ENCODE results near the gene OMP. TPM values are rescaled to one million over a fixed set of nuclear protein-coding genes. Genes with fewer than 3 reads are reported as not detected.

Gene OMP
- total and polyA plus RNA-seq, 2 of the 4 experiments (the other 2 are of a cell fraction): 0.27 TPM; not detected in 1

DNA sequence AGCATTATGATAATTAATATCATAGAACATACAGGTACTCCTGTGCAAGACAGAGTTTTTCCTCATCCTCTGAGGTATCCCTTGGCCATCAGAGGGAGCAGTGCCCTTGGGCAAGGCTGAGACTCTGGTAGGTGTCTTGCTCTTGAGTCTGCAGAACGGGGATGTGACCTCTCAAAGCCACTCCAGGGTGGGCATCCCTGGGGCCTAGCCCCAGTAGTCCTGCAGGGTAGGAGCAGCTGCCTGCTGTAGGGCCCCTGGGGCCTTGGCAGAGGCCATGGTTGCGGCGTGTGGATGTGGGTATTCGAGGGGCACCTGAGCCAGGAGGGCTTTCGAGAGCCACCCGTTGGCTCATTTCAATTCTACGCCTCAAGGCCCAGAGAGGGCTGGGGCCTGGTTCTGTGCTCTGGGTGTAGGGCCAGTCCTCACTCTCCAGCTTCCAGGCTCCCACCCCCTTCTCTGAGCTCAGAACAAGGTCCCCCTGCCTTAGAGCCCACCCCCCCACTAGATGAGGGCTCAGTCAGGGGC is 7.7 kb upstream of the OMP start:
- Histone ChIP-seq H3K4me1 (ENCODE audit: control insufficient read depth, insufficient read depth, low read length) (no peaks in the 10 kb centered on the region), H3K9ac (ENCODE audit: low read depth, low read length) (no peak overlapping the region), H3K9me1 (ENCODE audit: insufficient read depth, low read length) (no peaks in the 10 kb centered on the region), H3K27me3 (ENCODE audit: control insufficient read depth, insufficient read depth, low read length) (no peaks in the 10 kb centered on the region), H3K56ac (ENCODE audit: extremely low read depth, insufficient read depth, low read length) (no peak overlapping the region), H2BK5ac (ENCODE audit: low read depth, low read length, poor library complexity, severe bottlenecking) (no peak overlapping the region), H4K5ac (ENCODE audit: low read depth, low read length) (no peak overlapping the region), H4K91ac (ENCODE audit: insufficient read depth, low read depth, low read length) (no peak overlapping the region), H3K79me1 (ENCODE audit: low read depth in 1 of 2, low read length in 2 of 2) (no peaks in the 10 kb centered on the region; a peak in 1 of 4 replicates), H3K9me3 (ENCODE audit: control insufficient read depth, insufficient read depth, low read length) (no peaks in the 10 kb centered on the region), H3K4me2 (ENCODE audit: low read depth, low read length) (no peak overlapping the region), H3K4ac (ENCODE audit: low read depth, low read length) (no peak overlapping the region), H4K20me1 (ENCODE audit: insufficient read depth, low read length) (peaks cover 19% of the 10 kb centered on the region), H2BK20ac (ENCODE audit: low read depth, low read length) (no peak overlapping the region), H3K14ac (replicated peaks; ENCODE audit: low read depth, low read length) (no peak overlapping the region), H2AK5ac (ENCODE audit: low read depth, low read length) (no peak overlapping the region), H3K27ac (ENCODE audit: insufficient read depth, low read length) (no peak overlapping the region), H3K36me3 (ENCODE audit: control insufficient read depth, insufficient read depth, low read length) (peaks cover 2% of the 10 kb centered on the region), H4K8ac (ENCODE audit: low read depth in 2 of 2, low read length in 2 of 2) (no peak overlapping the region), H3K23ac (ENCODE audit: low read depth, low read length) (no peak overlapping the region), H2BK15ac (ENCODE audit: low read depth, low read length) (no peak overlapping the region), H2BK120ac (ENCODE audit: low read depth, low read length) (no peak overlapping the region), H2AFZ (replicated peaks; ENCODE audit: low read length, poor library complexity) (no peak overlapping the region), H3K4me3 (ENCODE audit: insufficient read depth, low read depth, low read length) (no peak overlapping the region), H2AK9ac (replicated peaks; ENCODE audit: low read depth, low read length, poor library complexity) (no peak overlapping the region), H3K18ac (ENCODE audit: low read depth, low read length) (no peak overlapping the region)
- in situ Hi-C loops (cut with MboI; ENCODE audit: low sequenced_read_pairs): loop anchor here (5.0 kb wide), 1 partner anchor 48 kb away; no protein-coding TSS in a partner anchor
- DNase-seq (no peak), ATAC-seq (ENCODE audit: low read depth) (no peak)
- CTCF ChIA-PET: no interaction called here
- POLR2A ChIA-PET (ENCODE audit: unreplicated experiment): no interaction called here
- dilution Hi-C loops (cut with HindIII; ENCODE audit: low sequenced_read_pairs, unreplicated experiment): no loop called here
- no TSS peak for BruUV-seq (replicated peaks)
- TF ChIP-seq MAFK (IDR thresholded peaks at IDR 0.05; ENCODE audit: low read depth, low read length) (no peak), RFX5 (IDR thresholded peaks at IDR 0.05; ENCODE audit: low read depth, low read length) (no peak), ELK1 (IDR thresholded peaks at IDR 0.05; ENCODE audit: borderline replicate concordance, low read depth, low read length) (no peak), CHD1 (IDR thresholded peaks at IDR 0.05; ENCODE audit: low read depth, low read length) (no peak)
- intact Hi-C loops (cut with micrococcal nuclease): no loop called here
- 80% methylated on average over 1 of the region's 7 CpGs; no CpG with 5 or more reads in 1 of the 2 experiments for whole genome bisulfite sequencing, 2 experiments (ENCODE audit: extremely low coverage in 2 of 2, insufficient read length in 1 of 2)

Measured in IMR-90 (cell line).